Stomach (tissue), 4 donors: ENCODE data around the gene DNAJC15.

Experiments
- EP300 ChIP-seq: sonication (generic); formaldehyde crosslinking; IDR thresholded peaks from one replicate; pipeline ENCODE4 v1.6.1; 2017; ENCODE audit warnings: antibody characterized with exemption
- POLR2A ChIP-seq, 4 donors: fragments of 450-650 bp; IDR thresholded peaks; one replicate each; pipeline ENCODE4 v1.6.1; 2016; ENCODE audit warnings: antibody characterized with exemption in 4 of 4, control low read depth in 2 of 4, mild to moderate bottlenecking in 1 of 4, moderate library complexity in 1 of 4
- POLR2AphosphoS5 ChIP-seq, 3 donors: sonication (generic); formaldehyde crosslinking; IDR thresholded peaks; one replicate each; pipeline ENCODE4 v1.6.1; 2016; ENCODE audit warnings: antibody characterized with exemption in 3 of 3
- TF ChIP-seq, protein P1 (sequence below), 7 experiments: fragments of 450-650 bp in 4 of 7; fragments of 200-600 bp in 3 of 7; sonication (generic) in 3 of 7; IDR thresholded peaks; one replicate each; pipeline ENCODE4 v1.5.1; 2016 to 2019; ENCODE audit warnings: antibody characterized with exemption in 7 of 7, control low read depth in 2 of 7, mild to moderate bottlenecking in 1 of 7

DNA sequence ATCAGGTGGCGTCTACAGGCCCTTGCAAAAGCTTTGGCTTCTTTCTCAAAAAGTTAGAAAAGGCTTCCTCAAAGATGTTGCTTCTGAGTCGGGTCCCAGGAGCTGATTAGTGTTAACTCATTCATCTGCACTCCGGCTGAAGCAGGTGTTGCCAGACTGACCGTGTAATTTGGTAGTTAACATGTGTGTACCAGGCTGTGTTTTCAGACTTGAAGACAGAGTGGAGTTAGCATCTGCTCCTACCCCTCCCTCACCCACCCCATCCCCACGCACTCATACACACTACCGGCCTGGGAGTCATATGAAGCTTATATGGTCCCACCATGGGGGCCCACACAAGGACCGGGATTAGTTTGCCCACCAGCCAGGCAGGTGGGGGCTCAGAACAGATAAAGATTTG lies 111.5 kb downstream of the DNAJC15 start:
- no peak for TF ChIP-seq POLR2AphosphoS5 (IDR thresholded peaks at IDR 0.05)
- TF ChIP-seq, protein P1, sequence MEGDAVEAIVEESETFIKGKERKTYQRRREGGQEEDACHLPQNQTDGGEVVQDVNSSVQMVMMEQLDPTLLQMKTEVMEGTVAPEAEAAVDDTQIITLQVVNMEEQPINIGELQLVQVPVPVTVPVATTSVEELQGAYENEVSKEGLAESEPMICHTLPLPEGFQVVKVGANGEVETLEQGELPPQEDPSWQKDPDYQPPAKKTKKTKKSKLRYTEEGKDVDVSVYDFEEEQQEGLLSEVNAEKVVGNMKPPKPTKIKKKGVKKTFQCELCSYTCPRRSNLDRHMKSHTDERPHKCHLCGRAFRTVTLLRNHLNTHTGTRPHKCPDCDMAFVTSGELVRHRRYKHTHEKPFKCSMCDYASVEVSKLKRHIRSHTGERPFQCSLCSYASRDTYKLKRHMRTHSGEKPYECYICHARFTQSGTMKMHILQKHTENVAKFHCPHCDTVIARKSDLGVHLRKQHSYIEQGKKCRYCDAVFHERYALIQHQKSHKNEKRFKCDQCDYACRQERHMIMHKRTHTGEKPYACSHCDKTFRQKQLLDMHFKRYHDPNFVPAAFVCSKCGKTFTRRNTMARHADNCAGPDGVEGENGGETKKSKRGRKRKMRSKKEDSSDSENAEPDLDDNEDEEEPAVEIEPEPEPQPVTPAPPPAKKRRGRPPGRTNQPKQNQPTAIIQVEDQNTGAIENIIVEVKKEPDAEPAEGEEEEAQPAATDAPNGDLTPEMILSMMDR (IDR thresholded peaks at IDR 0.05) = no peak
- TF ChIP-seq POLR2A (IDR thresholded peaks at IDR 0.05) = no peak
- no peak for TF ChIP-seq EP300
